ENCODE results near the gene PLXNA1. TPM values are rescaled to one million over a fixed set of nuclear protein-coding genes. Genes with fewer than 3 reads are reported as not detected.

Gene PLXNA1
- total RNA-seq, 1 experiment from 2014 or later, result 80.6 TPM

DNA sequence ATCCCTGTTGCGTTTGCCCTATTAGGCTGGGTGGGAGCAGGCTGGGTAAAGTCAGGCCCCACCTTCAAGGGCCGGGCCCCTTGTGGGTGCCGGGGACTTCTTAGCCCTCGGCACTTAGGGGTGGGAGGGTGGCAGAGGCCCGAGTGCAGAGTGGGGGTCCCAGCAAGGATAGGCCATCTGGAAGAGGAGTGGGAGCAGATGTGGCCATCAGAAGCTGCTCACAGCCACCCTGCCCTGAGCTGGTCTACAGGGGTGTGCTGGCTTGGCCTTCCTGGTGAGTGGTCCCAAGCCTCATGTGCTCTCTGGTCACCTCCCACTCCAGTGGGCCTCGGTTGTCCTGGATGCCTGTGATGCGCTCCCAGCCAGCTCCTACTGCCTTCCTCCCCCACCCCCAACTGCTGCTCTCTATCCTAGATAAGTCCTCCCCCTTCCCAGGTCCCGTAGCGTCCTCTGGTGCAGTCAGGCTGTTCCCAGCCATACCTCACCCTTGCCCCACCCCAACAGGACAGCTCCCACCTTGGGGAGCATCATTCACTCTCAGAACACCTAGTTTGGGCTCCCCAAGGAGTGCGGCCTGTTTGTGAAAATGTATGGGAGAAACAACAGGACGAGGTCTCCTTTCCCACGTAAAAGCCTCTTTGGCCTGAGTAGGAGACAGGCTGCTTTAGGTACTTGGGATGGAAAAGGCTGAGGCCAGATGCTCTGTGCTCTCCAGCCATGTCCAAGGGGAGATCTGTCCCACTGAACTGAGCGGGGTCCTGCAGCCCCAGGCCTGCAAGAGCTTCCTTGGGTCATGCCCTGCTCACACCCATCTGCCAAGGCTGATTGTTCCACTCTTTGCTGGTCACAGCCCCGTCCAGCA, 24.9 kb upstream of the PLXNA1 start:
- no TSS peak for BruUV-seq (replicated peaks)
- no peak for ATAC-seq
- ChIA-PET POLR2A (no interaction called here), CTCF (interaction anchor here (0.5 kb wide), 1 partner anchor 38 kb away, joined by 8 read pairs; no protein-coding TSS in a partner anchor)
- Histone ChIP-seq H3K4me3 (ENCODE audit: low read depth in 2 of 2, low read length in 2 of 2) (no peak overlapping the region), H3K27me3 (ENCODE audit: control insufficient read depth, insufficient read depth, low read length) (no peaks in the 10 kb centered on the region), H3K27ac (ENCODE audit: low read length) (no peak overlapping the region), H3K4me1 (ENCODE audit: control insufficient read depth, insufficient read depth, low read length) (peaks cover 22% of the 10 kb centered on the region), H3K9me3 (ENCODE audit: control insufficient read depth, insufficient read depth, low read depth, low read length) (no peaks in the 10 kb centered on the region), H3K36me3 (ENCODE audit: control insufficient read depth, insufficient read depth, low read length) (no peaks in the 10 kb centered on the region)
- no peak for DNase-seq (ENCODE audit: low read depth, low spot score)
- intact Hi-C loops (cut with micrococcal nuclease; ENCODE audit: unreplicated experiment), result no loop called here
- in situ Hi-C loops (cut with HindIII; ENCODE audit: low pct_unique_long_range_greater_than_20kb, low sequenced_read_pairs), result no loop called here
- no peak for TF ChIP-seq POLR2AphosphoS5 (IDR thresholded peaks at IDR 0.05; ENCODE audit: low read depth, low read length)
- TF ChIP-seq, protein P1, sequence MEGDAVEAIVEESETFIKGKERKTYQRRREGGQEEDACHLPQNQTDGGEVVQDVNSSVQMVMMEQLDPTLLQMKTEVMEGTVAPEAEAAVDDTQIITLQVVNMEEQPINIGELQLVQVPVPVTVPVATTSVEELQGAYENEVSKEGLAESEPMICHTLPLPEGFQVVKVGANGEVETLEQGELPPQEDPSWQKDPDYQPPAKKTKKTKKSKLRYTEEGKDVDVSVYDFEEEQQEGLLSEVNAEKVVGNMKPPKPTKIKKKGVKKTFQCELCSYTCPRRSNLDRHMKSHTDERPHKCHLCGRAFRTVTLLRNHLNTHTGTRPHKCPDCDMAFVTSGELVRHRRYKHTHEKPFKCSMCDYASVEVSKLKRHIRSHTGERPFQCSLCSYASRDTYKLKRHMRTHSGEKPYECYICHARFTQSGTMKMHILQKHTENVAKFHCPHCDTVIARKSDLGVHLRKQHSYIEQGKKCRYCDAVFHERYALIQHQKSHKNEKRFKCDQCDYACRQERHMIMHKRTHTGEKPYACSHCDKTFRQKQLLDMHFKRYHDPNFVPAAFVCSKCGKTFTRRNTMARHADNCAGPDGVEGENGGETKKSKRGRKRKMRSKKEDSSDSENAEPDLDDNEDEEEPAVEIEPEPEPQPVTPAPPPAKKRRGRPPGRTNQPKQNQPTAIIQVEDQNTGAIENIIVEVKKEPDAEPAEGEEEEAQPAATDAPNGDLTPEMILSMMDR (IDR thresholded peaks at IDR 0.05), result no peak
- TF ChIP-seq SIN3A (IDR thresholded peaks at IDR 0.05; ENCODE audit: borderline replicate concordance, insufficient read depth, low read depth, low read length), result no peak
- TF ChIP-seq, protein P2, sequence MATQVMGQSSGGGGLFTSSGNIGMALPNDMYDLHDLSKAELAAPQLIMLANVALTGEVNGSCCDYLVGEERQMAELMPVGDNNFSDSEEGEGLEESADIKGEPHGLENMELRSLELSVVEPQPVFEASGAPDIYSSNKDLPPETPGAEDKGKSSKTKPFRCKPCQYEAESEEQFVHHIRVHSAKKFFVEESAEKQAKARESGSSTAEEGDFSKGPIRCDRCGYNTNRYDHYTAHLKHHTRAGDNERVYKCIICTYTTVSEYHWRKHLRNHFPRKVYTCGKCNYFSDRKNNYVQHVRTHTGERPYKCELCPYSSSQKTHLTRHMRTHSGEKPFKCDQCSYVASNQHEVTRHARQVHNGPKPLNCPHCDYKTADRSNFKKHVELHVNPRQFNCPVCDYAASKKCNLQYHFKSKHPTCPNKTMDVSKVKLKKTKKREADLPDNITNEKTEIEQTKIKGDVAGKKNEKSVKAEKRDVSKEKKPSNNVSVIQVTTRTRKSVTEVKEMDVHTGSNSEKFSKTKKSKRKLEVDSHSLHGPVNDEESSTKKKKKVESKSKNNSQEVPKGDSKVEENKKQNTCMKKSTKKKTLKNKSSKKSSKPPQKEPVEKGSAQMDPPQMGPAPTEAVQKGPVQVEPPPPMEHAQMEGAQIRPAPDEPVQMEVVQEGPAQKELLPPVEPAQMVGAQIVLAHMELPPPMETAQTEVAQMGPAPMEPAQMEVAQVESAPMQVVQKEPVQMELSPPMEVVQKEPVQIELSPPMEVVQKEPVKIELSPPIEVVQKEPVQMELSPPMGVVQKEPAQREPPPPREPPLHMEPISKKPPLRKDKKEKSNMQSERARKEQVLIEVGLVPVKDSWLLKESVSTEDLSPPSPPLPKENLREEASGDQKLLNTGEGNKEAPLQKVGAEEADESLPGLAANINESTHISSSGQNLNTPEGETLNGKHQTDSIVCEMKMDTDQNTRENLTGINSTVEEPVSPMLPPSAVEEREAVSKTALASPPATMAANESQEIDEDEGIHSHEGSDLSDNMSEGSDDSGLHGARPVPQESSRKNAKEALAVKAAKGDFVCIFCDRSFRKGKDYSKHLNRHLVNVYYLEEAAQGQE (IDR thresholded peaks at IDR 0.05; ENCODE audit: insufficient read depth in 1 of 2, low read depth in 2 of 2, low read length in 1 of 2), result no peak
- no peak for TF ChIP-seq TCF7L2 (IDR thresholded peaks at IDR 0.05; ENCODE audit: low read depth, low read length)

DNA sequence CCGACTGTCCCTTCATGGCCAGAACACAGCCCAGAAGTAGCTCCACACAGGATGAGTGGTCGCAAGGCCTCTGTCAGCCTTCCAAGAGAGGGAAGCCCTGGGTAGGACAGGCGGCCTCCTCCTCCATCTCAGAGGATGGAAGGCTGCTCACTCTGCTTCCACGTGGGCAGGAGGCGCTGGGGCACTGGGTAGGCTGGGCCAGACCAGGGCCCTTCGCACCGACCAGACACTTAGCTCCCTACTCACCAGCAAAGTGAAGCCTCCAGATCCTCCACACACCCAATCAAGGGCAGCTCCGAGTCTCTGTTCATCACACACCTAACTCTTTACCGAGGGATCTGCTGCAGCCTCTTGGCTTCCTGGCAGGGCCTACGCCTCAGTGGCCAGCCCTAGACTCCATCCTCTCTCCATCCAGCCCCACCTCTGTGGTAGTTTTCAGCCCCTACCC, 24.3 kb upstream of the PLXNA1 start:
- no peak for ATAC-seq
- POLR2A ChIA-PET, result no interaction called here
- CTCF ChIA-PET, result interaction anchor here (0.5 kb wide), 1 partner anchor 39 kb away, joined by 8 read pairs; no protein-coding TSS in a partner anchor
- intact Hi-C loops (cut with micrococcal nuclease; ENCODE audit: unreplicated experiment), result no loop called here
- no peak for DNase-seq (ENCODE audit: low read depth, low spot score)
- Histone ChIP-seq H3K9me3 (ENCODE audit: control insufficient read depth, insufficient read depth, low read depth, low read length) (no peaks in the 10 kb centered on the region), H3K36me3 (ENCODE audit: control insufficient read depth, insufficient read depth, low read length) (no peaks in the 10 kb centered on the region), H3K4me1 (ENCODE audit: control insufficient read depth, insufficient read depth, low read length) (peaks cover 22% of the 10 kb centered on the region), H3K4me3 (ENCODE audit: low read depth in 2 of 2, low read length in 2 of 2) (no peak overlapping the region), H3K27me3 (ENCODE audit: control insufficient read depth, insufficient read depth, low read length) (no peaks in the 10 kb centered on the region), H3K27ac (ENCODE audit: low read length) (no peak overlapping the region)
- BruUV-seq (replicated peaks), result no TSS peak
- in situ Hi-C loops (cut with HindIII; ENCODE audit: low pct_unique_long_range_greater_than_20kb, low sequenced_read_pairs), result no loop called here
- TF ChIP-seq POLR2AphosphoS5 (IDR thresholded peaks at IDR 0.05; ENCODE audit: low read depth, low read length), result no peak
- TF ChIP-seq, protein P2 (IDR thresholded peaks at IDR 0.05; ENCODE audit: insufficient read depth in 1 of 2, low read depth in 2 of 2, low read length in 1 of 2), result no peak
- no peak for TF ChIP-seq TCF7L2 (IDR thresholded peaks at IDR 0.05; ENCODE audit: low read depth, low read length)
- TF ChIP-seq, protein P1 (IDR thresholded peaks at IDR 0.05), result no peak
- no peak for TF ChIP-seq SIN3A (IDR thresholded peaks at IDR 0.05; ENCODE audit: borderline replicate concordance, insufficient read depth, low read depth, low read length)

All from Panc1 (cell line).